ENCODE results near the gene ATP6V1E1. TPM values are rescaled to one million over a fixed set of nuclear protein-coding genes. Genes with fewer than 3 reads are reported as not detected.

The ATP6V1E1 gene
- total RNA-seq, 3 donors from 2014 or later = 99.6 to 128 (median 110) TPM

DNA sequence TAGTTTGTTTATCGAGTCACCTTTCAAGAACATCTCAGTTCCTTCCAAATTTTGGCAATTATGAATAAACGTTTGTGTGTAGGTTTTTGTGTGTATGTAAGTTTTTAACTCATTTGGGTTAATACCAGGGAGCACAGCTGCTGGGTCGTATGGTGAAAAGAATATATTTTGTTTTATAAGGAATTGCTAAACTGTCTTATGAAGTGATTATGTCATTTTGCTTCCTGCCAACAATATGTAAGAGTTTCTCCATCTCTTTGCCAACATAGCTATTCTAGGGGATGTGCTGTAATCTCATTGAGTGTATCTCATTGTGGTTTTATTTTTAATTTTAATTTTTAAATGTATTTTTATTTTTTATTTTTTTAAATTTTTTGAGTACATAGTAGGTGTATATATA, 37.3 kb upstream of the ATP6V1E1 start:
- Histone ChIP-seq H3K4me1 (ENCODE audit: low read depth) (no peaks in the 10 kb centered on the region), H3K4me3 (no peak overlapping the region), H3K9me3 (peaks cover 8% of the 10 kb centered on the region), H3K36me3 (ENCODE audit: low read depth) (peaks cover 7% of the 10 kb centered on the region)
- DNase-seq = no peak
- TF ChIP-seq, protein P1, sequence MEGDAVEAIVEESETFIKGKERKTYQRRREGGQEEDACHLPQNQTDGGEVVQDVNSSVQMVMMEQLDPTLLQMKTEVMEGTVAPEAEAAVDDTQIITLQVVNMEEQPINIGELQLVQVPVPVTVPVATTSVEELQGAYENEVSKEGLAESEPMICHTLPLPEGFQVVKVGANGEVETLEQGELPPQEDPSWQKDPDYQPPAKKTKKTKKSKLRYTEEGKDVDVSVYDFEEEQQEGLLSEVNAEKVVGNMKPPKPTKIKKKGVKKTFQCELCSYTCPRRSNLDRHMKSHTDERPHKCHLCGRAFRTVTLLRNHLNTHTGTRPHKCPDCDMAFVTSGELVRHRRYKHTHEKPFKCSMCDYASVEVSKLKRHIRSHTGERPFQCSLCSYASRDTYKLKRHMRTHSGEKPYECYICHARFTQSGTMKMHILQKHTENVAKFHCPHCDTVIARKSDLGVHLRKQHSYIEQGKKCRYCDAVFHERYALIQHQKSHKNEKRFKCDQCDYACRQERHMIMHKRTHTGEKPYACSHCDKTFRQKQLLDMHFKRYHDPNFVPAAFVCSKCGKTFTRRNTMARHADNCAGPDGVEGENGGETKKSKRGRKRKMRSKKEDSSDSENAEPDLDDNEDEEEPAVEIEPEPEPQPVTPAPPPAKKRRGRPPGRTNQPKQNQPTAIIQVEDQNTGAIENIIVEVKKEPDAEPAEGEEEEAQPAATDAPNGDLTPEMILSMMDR (IDR thresholded peaks at IDR 0.05) = no peak
- intact Hi-C loops (cut with DNase I, micrococcal nuclease) = no loop called here
- ATAC-seq = no peak

DNA sequence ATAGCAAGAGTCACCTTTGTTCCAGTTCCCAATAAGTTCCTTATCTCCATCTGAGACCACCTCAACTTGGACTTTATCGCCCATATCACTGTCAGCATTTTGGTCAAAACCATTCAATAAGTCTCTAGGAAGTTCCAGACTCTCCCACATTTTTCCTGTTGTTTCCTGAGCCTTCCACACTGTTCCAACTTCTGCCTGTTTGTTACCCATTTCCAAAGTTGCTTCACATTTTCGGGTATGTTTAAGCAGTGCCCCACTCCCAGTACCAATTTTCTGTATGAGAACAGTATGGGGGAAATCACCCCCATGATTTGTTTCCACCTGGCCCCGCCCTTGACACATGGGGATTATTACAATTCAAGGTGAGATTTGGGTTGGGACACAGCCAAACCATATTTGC, 36.7 kb upstream of the ATP6V1E1 start:
- intact Hi-C loops (cut with DNase I, micrococcal nuclease) = no loop called here
- TF ChIP-seq, protein P1 (IDR thresholded peaks at IDR 0.05) = no peak
- H3K9me3 ChIP-seq = peaks cover 8% of the 10 kb centered on the region
- DNase-seq (no peak), ATAC-seq (no peak)
- H3K4me3 ChIP-seq = no peak overlapping the region
- H3K36me3 ChIP-seq (ENCODE audit: low read depth) = peaks cover 7% of the 10 kb centered on the region
- no peaks in the 10 kb centered on the region for H3K4me1 ChIP-seq (ENCODE audit: low read depth)

DNA sequence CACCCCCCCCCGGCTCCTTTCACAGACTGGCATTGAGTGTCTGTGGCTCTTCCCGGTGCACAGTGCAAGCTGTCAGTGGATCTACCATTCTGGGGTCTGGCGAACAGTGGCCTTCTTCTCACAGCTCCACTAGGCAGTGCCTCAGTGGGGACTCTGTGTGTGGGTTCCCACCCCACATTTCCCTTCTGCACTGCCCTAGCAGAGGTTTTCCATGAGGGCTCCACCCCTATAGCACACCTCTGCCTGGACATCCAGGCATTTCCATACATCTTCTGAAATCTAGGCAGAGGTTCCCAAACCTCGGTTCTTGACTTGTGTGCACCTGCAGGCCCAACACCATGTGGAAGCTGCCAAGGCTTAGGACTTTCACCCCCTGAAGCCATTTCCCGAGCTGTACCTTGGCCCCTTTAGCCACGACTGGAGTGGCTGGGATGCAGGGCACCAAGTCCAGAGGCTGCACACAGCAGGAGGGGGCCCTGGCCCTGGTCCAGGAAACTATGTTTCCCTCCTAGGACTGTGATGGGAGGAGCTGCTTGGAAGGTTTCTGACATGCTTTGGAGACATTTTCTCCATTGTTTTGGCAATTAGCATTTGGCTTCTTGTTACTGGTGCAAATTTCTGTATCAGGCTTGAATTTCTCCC, 36.0 kb upstream of the ATP6V1E1 start:
- DNase-seq (no peak), ATAC-seq (no peak)
- intact Hi-C loops (cut with DNase I, micrococcal nuclease) = no loop called here
- TF ChIP-seq, protein P1 (IDR thresholded peaks at IDR 0.05) = no peak
- H3K9me3 ChIP-seq = peaks cover 8% of the 10 kb centered on the region
- H3K4me3 ChIP-seq = no peak overlapping the region
- peaks cover 7% of the 10 kb centered on the region for H3K36me3 ChIP-seq (ENCODE audit: low read depth)
- H3K4me1 ChIP-seq (ENCODE audit: low read depth) = no peaks in the 10 kb centered on the region

DNA sequence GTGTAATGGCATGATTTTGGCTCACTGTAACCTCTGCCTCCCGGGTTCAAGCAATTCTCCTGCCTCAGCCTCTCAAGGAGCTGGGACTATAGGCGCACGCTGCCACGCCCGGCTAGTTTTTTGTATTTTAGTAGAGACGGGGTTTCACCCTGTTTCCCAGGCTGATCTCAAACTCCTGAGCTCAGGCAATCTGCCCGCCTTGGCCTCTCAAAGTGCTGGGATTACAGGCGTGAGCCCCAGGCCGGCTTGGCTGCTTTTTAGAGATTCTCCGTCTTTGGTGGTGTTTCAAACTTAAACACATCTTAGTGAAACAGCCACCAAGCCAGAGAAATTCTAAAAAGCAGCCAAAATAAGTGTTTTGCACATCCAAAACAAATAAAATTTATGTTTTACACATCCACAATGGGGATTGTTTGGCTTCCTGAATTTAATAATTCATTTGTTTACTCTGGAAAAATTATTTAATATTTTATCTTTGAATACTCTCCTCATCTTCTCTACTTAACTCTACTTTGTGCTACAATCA, 28.4 kb upstream of the ATP6V1E1 start:
- TF ChIP-seq, protein P1 (IDR thresholded peaks at IDR 0.05) = no peak
- Histone ChIP-seq H3K9me3 (no peaks in the 10 kb centered on the region), H3K4me3 (no peak overlapping the region), H3K4me1 (ENCODE audit: low read depth) (peaks cover 24% of the 10 kb centered on the region), H3K36me3 (ENCODE audit: low read depth) (peaks cover 7% of the 10 kb centered on the region)
- ATAC-seq (no peak), DNase-seq (no peak)
- intact Hi-C loops (cut with DNase I, micrococcal nuclease) = no loop called here

DNA sequence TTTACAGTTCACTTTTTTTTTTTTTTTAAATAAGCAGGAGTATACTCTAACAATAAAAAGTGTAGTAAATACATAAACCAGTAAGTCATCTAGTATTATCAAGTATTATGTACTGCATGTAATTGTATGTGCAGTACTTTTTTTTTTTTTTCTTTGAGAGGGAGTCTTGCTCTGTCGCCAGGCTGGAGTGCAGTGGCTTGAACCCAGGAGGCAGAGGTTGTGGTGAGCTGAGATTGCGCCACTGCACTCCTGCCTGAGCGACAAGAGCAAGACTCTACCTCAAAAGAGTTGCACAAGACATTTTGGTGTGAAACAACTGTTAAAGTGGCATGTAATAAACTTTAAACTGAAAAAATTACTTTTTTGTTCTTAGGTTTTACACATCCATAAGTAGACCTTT, 26.7 kb upstream of the ATP6V1E1 start:
- TF ChIP-seq, protein P1 (IDR thresholded peaks at IDR 0.05) = no peak
- Histone ChIP-seq H3K36me3 (ENCODE audit: low read depth) (peaks cover 7% of the 10 kb centered on the region), H3K4me1 (ENCODE audit: low read depth) (peaks cover 24% of the 10 kb centered on the region), H3K4me3 (no peak overlapping the region), H3K9me3 (no peaks in the 10 kb centered on the region)
- ATAC-seq (peak; percentile 15), DNase-seq (no peak)
- intact Hi-C loops (cut with DNase I, micrococcal nuclease) = no loop called here

Data from mucosa of descending colon (tissue), 3 donors.